Neural progenitor cell (in vitro differentiated cells): ENCODE data around the gene TAS2R43. TPM values are rescaled to one million over a fixed set of nuclear protein-coding genes. Genes with fewer than 3 reads are reported as not detected.
"Not testable (repeated sequence)": the region's sequence is repeated elsewhere in the genome, so short reads cannot be mapped to it uniquely, and the experiment has no call there.

ENCODE experiments used
- DNase-seq: peaks from one replicate; pipeline ENCODE4 v3.0.0-alpha.2; 2016; ENCODE audit warnings: low spot score
- H2AFZ ChIP-seq: fragments of 200-600 bp; sonication (generic); replicated peaks from 2 replicates; pipeline ENCODE4 v1.6.1; 2016; ENCODE audit warnings: antibody characterized with exemption
- H3F3A ChIP-seq: fragments of 200-600 bp; sonication (generic); 2 replicates; pipeline ENCODE4 v1.6.1; 2016; ENCODE audit warnings: antibody characterized with exemption, low read depth
- H3K27ac ChIP-seq: fragments of 200-600 bp; sonication (generic); 2 replicates; pipeline ENCODE4 v1.5.1; 2016; ENCODE audit warnings: mild to moderate bottlenecking
- H3K27me3 ChIP-seq: fragments of 200-600 bp; sonication (generic); 2 replicates; pipeline ENCODE4 v1.6.1; 2016; ENCODE audit warnings: mild to moderate bottlenecking, moderate library complexity
- H3K36me3 ChIP-seq: fragments of 200-600 bp; sonication (generic); 2 replicates; pipeline ENCODE4 v1.5.1; 2016
- H3K4me1 ChIP-seq: fragments of 200-600 bp; sonication (generic); 2 replicates; pipeline ENCODE4 v1.6.1; 2016; ENCODE audit warnings: mixed run types
- H3K4me2 ChIP-seq: fragments of 200-600 bp; sonication (generic); 2 replicates; pipeline ENCODE4 v1.6.1; 2016
- H3K4me3 ChIP-seq: fragments of 200-600 bp; sonication (generic); 2 replicates; pipeline ENCODE4 v1.5.1; 2016
- H3K79me2 ChIP-seq: fragments of 200-600 bp; sonication (generic); 2 replicates; pipeline ENCODE4 v1.6.1; 2016; ENCODE audit warnings: low read depth
- H3K9ac ChIP-seq: fragments of 200-600 bp; sonication (generic); 2 replicates; pipeline ENCODE4 v1.6.1; 2016
- H3K9me3 ChIP-seq: fragments of 200-600 bp; sonication (generic); 2 replicates; pipeline ENCODE4 v1.5.1; 2016; ENCODE audit warnings: low read depth
- H4K20me1 ChIP-seq: fragments of 200-600 bp; sonication (generic); 2 replicates; pipeline ENCODE4 v1.6.1; 2016; ENCODE audit warnings: low read depth
- H3K27ac Mint-ChIP-seq: 3 replicates; pipeline ENCODE4 v1.8.0; 2021; ENCODE audit warnings: mixed read lengths
- H3K27me3 Mint-ChIP-seq: 2 replicates; pipeline ENCODE4 v1.8.0; 2022; ENCODE audit warnings: low read depth, mild to moderate bottlenecking, inconsistent platforms, moderate library complexity, mixed read lengths; ENCODE audit not compliant: insufficient read depth
- H3K36me3 Mint-ChIP-seq: 3 replicates; pipeline ENCODE4 v1.8.0; 2021; ENCODE audit warnings: mixed read lengths
- H3K4me1 Mint-ChIP-seq: 3 replicates; pipeline ENCODE4 v1.8.0; 2021; ENCODE audit warnings: mixed read lengths
- H3K4me3 Mint-ChIP-seq: 3 replicates; pipeline ENCODE4 v1.8.0; 2021; ENCODE audit warnings: mild to moderate bottlenecking, moderate library complexity, mixed read lengths
- H3K9me3 Mint-ChIP-seq: 3 replicates; pipeline ENCODE4 v1.8.0; 2020; ENCODE audit warnings: mixed read lengths
- EZH2 ChIP-seq: fragments of 200-600 bp; sonication (generic); IDR thresholded peaks from 2 replicates; pipeline ENCODE4 v1.6.1; 2017; ENCODE audit warnings: antibody characterized with exemption, mild to moderate bottlenecking, moderate library complexity
- EZH2phosphoT487 ChIP-seq: fragments of 200-600 bp; sonication (generic); IDR thresholded peaks from 2 replicates; pipeline ENCODE4 v1.6.1; 2017; ENCODE audit warnings: antibody characterized with exemption
- total RNA-seq: library from RNA; depleted of rRNA; stranded (reverse); fragments of >200 nt; gene quantifications from 2 replicates; pipeline ENCODE4 v1.2.3, GENCODE V29; 2015; ENCODE audit warnings: low replicate concordance
- TF ChIP-seq, protein P1 (sequence below): fragments of 200-600 bp; sonication (generic); IDR thresholded peaks from 2 replicates; pipeline ENCODE4 v1.5.1; 2017; ENCODE audit warnings: antibody characterized with exemption, mild to moderate bottlenecking

The TAS2R43 gene
- total RNA-seq, 1 donor from 2014 or later = 4.0 TPM

DNA sequence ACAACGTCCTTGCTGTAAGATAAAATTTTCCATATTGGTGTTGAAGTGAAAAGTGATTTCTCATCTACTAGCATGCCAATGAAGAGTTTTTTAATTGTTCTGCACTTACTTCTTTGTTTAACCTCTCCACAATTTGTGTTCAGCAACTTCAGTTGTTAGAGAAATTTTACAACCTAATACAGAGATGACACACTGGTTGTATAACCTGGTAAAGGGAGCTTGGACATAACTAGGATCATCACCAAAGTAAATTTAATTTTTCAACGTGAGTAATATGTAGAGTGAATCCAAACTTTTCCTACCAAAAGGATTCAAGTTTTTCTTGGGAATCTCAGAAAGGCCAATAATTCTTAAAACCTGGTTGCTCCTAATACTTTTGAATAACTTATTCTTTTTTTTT lies 13.4 kb upstream of the TAS2R43 start:
- Histone ChIP-seq H3K27me3 (no peaks in the 10 kb centered on the region), H3K9ac (no peak overlapping the region), H3K27ac (no peak overlapping the region), H4K20me1 (no peaks in the 10 kb centered on the region), H2AFZ (no peak overlapping the region), H3K4me1 (no peaks in the 10 kb centered on the region), H3K9me3 (no peaks in the 10 kb centered on the region), H3K4me2 (no peak overlapping the region), H3K79me2 (peaks cover 87% of the 10 kb centered on the region), H3K4me3 (no peak overlapping the region), H3F3A (no peaks in the 10 kb centered on the region), H3K36me3 (no peaks in the 10 kb centered on the region)
- Mint-ChIP-seq H3K27me3 (peaks cover 3% of the 10 kb centered on the region), H3K9me3 (peaks cover 59% of the 10 kb centered on the region), H3K27ac (no peak overlapping the region), H3K36me3 (peaks cover 51% of the 10 kb centered on the region), H3K4me3 (no peak overlapping the region), H3K4me1 (no peaks in the 10 kb centered on the region)
- no peak for DNase-seq
- TF ChIP-seq, protein P1, sequence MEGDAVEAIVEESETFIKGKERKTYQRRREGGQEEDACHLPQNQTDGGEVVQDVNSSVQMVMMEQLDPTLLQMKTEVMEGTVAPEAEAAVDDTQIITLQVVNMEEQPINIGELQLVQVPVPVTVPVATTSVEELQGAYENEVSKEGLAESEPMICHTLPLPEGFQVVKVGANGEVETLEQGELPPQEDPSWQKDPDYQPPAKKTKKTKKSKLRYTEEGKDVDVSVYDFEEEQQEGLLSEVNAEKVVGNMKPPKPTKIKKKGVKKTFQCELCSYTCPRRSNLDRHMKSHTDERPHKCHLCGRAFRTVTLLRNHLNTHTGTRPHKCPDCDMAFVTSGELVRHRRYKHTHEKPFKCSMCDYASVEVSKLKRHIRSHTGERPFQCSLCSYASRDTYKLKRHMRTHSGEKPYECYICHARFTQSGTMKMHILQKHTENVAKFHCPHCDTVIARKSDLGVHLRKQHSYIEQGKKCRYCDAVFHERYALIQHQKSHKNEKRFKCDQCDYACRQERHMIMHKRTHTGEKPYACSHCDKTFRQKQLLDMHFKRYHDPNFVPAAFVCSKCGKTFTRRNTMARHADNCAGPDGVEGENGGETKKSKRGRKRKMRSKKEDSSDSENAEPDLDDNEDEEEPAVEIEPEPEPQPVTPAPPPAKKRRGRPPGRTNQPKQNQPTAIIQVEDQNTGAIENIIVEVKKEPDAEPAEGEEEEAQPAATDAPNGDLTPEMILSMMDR = no peak
- TF ChIP-seq EZH2phosphoT487 = no peak

DNA sequence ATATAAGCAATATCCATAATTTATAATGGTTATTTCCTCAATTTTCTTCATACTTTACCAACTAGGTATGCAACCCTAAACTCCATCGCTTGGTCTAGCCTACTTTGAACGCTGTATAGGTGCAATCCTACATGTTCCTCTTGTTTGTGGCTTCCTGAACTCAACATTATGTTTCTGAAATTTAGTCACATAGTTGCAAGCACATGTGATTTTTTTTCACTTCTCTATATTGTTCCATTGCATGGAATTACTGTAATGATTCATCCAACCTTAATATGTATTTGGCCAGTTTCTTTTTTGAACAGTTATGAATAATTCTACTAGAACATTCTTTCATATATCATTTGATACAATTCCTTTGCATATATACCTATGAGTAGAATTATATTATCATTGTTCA lies 2.8 kb upstream of the TAS2R43 start:
- H3K4me2 ChIP-seq, H3K4me1 Mint-ChIP-seq, DNase-seq, H4K20me1 ChIP-seq, H3K27ac Mint-ChIP-seq, H3F3A ChIP-seq, H3K36me3 ChIP-seq, H2AFZ ChIP-seq, H3K4me3 Mint-ChIP-seq, H3K27me3 ChIP-seq, H3K27me3 Mint-ChIP-seq, H3K27ac ChIP-seq, H3K4me1 ChIP-seq, H3K4me3 ChIP-seq, H3K9me3 ChIP-seq, H3K9ac ChIP-seq: not testable (repeated sequence)
- H3K79me2 ChIP-seq = peaks cover 17% of the 10 kb centered on the region
- H3K9me3 Mint-ChIP-seq = peaks cover 18% of the 10 kb centered on the region
- peaks cover 26% of the 10 kb centered on the region for H3K36me3 Mint-ChIP-seq

DNA sequence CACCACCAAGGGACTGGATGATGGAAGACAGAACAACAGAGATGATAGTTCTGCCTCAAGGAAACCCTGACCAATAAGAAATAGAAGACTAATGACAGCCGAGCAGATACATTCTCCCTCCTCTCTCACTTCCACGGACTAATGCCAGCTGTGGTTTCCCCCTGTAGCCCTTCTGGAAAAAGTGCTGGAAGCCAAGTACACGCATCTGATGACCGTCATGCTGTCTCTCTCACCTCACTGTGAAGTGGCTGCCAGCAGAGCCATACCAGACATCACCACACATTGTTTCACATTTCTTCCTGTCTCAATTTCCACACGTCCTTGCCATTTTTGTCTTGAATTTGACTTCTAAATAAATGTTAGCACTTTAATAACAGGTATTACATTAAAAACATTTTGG lies 2.9 kb downstream of the TAS2R43 start:
- Histone ChIP-seq H3K27ac (no peak overlapping the region), H3K79me2 (no peaks in the 10 kb centered on the region), H3K4me3 (no peak overlapping the region), H3K9me3 (no peaks in the 10 kb centered on the region), H2AFZ (no peak overlapping the region), H3K4me2 (no peak overlapping the region), H3K36me3 (no peaks in the 10 kb centered on the region), H3K4me1 (no peaks in the 10 kb centered on the region), H4K20me1 (no peaks in the 10 kb centered on the region), H3F3A (no peaks in the 10 kb centered on the region), H3K27me3 (no peaks in the 10 kb centered on the region), H3K9ac (no peak overlapping the region)
- Mint-ChIP-seq H3K9me3 (peaks cover 2% of the 10 kb centered on the region), H3K4me1 (no peaks in the 10 kb centered on the region), H3K27me3 (no peaks in the 10 kb centered on the region), H3K27ac (no peak overlapping the region), H3K4me3 (no peak overlapping the region), H3K36me3 (peaks cover 12% of the 10 kb centered on the region)
- no peak for TF ChIP-seq EZH2
- TF ChIP-seq EZH2phosphoT487 = no peak
- TF ChIP-seq, protein P1 = no peak
- DNase-seq = no peak

DNA sequence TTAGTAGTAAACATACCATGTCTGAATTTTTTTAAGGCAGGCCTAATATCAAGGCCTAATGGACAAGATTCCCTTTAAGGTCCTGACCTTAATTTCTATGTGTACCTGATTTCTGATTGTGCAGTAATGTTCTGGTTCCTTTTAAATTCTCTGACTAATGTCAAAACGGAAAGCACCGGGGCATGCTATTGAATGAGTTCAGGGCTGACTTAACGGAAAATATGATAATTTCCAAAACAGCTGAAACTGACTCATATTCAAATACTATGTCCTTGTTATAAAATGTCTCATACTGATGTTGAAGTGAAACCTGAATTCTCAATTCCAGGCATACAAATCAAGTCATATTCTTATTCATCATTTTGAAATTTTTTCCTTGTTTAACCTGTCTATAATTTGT lies 6.7 kb downstream of the TAS2R43 start:
- no peaks in the 10 kb centered on the region for H3K36me3 ChIP-seq
- no peak overlapping the region for H3K27ac ChIP-seq
- no peaks in the 10 kb centered on the region for H3K27me3 ChIP-seq
- no peaks in the 10 kb centered on the region for H3K4me1 Mint-ChIP-seq
- H4K20me1 ChIP-seq = no peaks in the 10 kb centered on the region
- no peak overlapping the region for H2AFZ ChIP-seq
- H3K4me3 Mint-ChIP-seq = no peak overlapping the region
- H3K9me3 Mint-ChIP-seq = peaks cover 14% of the 10 kb centered on the region
- H3K36me3 Mint-ChIP-seq = peaks cover 10% of the 10 kb centered on the region
- H3F3A ChIP-seq = no peaks in the 10 kb centered on the region
- no peak overlapping the region for H3K4me3 ChIP-seq
- H3K27me3 Mint-ChIP-seq = no peaks in the 10 kb centered on the region
- no peaks in the 10 kb centered on the region for H3K4me1 ChIP-seq
- TF ChIP-seq, protein P1 = no peak
- TF ChIP-seq EZH2phosphoT487 = no peak
- TF ChIP-seq EZH2 = no peak
- DNase-seq = no peak
- no peaks in the 10 kb centered on the region for H3K9me3 ChIP-seq
- H3K79me2 ChIP-seq = no peaks in the 10 kb centered on the region
- no peak overlapping the region for H3K27ac Mint-ChIP-seq
- H3K4me2 ChIP-seq = no peak overlapping the region
- H3K9ac ChIP-seq = no peak overlapping the region
